ENCODE results near the gene ANK3. TPM values are rescaled to one million over a fixed set of nuclear protein-coding genes. Genes with fewer than 3 reads are reported as not detected.

ANK3 gene
- total RNA-seq, 4 donors from 2014 or later, result 118 to 161 (median 151) TPM

DNA sequence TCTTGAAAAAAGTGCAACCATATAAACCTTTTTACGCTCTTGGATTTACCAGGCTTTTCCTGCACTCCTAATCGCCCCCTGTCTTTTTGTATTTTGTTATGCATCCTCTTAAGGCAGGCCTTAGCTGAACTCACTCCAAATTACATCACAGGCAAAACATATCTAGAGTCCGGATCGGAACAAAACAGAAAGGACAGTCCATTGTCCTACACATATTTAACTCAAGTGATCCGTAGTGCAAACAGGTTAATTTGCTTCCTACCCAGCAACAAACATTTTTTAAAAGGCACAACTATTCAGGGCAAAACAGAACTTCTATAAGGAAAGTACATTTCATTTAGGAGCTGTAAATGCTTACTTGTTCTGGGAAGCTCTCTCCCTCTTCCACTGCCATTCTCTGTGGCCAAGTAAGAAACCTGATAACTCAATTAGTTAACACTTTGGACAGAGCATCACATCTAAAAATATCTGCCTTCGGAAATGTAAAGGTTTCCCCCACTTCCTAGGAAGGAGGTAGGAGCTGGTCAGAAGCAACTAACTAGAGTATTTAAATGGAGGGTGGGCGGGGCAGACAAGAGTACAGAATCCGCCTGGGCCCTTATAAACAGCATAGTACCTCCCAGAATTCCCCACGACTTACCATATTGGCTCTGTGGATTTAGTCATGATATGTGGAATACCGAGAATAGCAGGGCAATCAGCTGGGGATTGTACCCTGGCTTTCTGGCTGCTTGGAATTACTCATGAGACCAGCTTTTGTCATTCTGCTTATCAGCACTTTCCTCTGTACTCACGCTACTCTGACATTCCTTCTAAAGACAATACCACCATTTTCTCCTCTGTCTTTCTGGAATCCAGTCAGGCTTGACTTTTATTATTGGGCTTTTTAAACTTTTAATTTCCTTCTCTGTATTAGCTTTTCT, 89.5 kb downstream of the ANK3 start:
- H3K4me3 ChIP-seq, result no peak overlapping the region
- no peaks in the 10 kb centered on the region for H3K9me3 ChIP-seq
- DNase-seq, result no peak
- H3K4me1 ChIP-seq, result no peaks in the 10 kb centered on the region
- H3K27ac ChIP-seq, result no peak overlapping the region
- TF ChIP-seq, protein P1, sequence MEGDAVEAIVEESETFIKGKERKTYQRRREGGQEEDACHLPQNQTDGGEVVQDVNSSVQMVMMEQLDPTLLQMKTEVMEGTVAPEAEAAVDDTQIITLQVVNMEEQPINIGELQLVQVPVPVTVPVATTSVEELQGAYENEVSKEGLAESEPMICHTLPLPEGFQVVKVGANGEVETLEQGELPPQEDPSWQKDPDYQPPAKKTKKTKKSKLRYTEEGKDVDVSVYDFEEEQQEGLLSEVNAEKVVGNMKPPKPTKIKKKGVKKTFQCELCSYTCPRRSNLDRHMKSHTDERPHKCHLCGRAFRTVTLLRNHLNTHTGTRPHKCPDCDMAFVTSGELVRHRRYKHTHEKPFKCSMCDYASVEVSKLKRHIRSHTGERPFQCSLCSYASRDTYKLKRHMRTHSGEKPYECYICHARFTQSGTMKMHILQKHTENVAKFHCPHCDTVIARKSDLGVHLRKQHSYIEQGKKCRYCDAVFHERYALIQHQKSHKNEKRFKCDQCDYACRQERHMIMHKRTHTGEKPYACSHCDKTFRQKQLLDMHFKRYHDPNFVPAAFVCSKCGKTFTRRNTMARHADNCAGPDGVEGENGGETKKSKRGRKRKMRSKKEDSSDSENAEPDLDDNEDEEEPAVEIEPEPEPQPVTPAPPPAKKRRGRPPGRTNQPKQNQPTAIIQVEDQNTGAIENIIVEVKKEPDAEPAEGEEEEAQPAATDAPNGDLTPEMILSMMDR (IDR thresholded peaks at IDR 0.05), result no peak
- TF ChIP-seq POLR2A (IDR thresholded peaks at IDR 0.05), result no peak
- no peaks in the 10 kb centered on the region for H3K36me3 ChIP-seq
- H3K27me3 ChIP-seq, result no peaks in the 10 kb centered on the region

DNA sequence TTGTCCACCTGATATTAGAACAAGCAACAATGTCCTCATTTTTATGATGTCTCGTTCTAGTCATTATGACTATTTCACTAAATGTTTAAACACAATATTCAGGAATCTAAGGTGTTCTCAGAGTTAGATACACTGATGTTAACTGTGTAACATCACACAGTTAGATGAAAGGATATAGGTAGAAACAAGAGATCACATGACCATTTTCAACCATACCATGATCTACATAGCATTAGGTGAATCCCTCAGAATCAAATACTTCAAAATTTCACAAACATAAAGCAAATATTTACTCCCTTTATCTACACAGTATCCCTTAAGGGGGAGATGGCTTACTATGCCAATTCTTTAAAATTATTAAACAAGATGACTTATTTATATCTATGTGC, 90.3 kb downstream of the ANK3 start:
- Histone ChIP-seq H3K4me1 (no peaks in the 10 kb centered on the region), H3K27me3 (no peaks in the 10 kb centered on the region), H3K9me3 (no peaks in the 10 kb centered on the region), H3K36me3 (no peaks in the 10 kb centered on the region), H3K4me3 (no peak overlapping the region), H3K27ac (no peak overlapping the region)
- TF ChIP-seq POLR2A (IDR thresholded peaks at IDR 0.05), result no peak
- TF ChIP-seq, protein P1 (IDR thresholded peaks at IDR 0.05), result no peak
- DNase-seq, result no peak

DNA sequence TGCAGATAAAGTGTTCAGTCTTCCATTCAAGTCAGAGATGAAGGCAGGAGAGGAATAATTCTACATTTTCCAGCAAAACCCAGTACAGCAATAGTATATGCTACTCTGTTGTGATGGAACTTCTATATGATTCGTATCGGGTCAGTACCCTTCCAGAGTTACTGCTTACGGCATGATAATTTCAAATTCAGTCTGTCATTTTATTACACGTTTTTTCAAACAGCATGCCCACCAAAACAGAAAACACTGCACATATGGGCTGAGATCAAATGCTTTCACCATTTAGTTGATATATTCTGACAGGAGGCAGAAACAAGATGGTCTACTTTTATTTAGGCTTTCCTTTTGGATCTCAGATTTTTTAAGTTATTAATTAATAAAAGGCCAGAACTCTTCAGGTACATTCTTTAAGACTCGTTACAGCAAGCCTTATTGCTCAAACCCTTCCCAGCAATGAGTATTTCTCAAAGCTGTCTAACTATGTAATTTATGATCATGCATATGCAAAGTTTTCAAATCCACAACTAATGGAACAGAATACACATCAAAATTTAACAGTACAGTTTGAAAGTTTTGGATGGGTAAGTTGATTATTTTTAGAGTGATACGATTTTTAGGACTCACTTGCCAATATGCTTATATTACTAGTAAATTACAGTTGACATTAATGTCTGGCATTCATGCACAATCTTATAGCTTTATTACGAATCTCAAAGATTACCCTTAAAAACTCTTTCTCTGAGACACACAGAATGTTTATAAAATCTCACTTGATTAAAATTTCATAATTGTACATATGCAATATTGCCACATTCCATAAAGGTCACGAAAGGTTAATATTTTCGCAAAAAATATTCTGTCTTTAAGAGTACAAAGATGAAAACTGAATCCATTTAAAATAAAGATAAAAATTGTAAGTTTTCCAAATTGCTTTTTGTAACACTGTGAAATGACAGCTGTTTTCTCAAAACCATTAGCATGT, 91.0 kb downstream of the ANK3 start:
- Histone ChIP-seq H3K9me3 (no peaks in the 10 kb centered on the region), H3K27me3 (no peaks in the 10 kb centered on the region), H3K4me1 (no peaks in the 10 kb centered on the region), H3K4me3 (no peak overlapping the region), H3K27ac (no peak overlapping the region), H3K36me3 (no peaks in the 10 kb centered on the region)
- DNase-seq, result no peak
- TF ChIP-seq, protein P1 (IDR thresholded peaks at IDR 0.05), result no peak
- no peak for TF ChIP-seq POLR2A (IDR thresholded peaks at IDR 0.05)

DNA sequence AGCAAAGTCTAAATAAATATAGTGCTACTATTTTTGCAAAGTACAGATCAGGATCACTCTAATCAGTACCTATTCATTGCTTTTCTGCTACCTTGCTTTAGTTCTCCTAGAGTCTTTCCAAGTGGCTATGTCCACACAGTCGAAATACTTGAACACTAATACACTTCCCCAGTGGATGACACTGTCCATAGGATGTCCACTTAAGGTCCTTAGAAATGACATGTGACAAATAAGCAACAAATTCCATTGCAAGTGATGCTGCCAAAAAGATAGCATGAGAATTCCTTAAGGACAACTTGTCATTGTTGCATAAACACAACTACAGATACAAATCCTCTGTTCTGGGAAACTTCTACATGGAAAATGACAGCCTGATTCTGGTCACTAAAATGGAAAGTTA, 93.6 kb downstream of the ANK3 start:
- no peaks in the 10 kb centered on the region for H3K36me3 ChIP-seq
- H3K4me3 ChIP-seq, result no peak overlapping the region
- H3K9me3 ChIP-seq, result no peaks in the 10 kb centered on the region
- no peaks in the 10 kb centered on the region for H3K4me1 ChIP-seq
- DNase-seq, result no peak
- no peak overlapping the region for H3K27ac ChIP-seq
- no peaks in the 10 kb centered on the region for H3K27me3 ChIP-seq
- no peak for TF ChIP-seq POLR2A (IDR thresholded peaks at IDR 0.05)
- TF ChIP-seq, protein P1 (IDR thresholded peaks at IDR 0.05), result no peak

DNA sequence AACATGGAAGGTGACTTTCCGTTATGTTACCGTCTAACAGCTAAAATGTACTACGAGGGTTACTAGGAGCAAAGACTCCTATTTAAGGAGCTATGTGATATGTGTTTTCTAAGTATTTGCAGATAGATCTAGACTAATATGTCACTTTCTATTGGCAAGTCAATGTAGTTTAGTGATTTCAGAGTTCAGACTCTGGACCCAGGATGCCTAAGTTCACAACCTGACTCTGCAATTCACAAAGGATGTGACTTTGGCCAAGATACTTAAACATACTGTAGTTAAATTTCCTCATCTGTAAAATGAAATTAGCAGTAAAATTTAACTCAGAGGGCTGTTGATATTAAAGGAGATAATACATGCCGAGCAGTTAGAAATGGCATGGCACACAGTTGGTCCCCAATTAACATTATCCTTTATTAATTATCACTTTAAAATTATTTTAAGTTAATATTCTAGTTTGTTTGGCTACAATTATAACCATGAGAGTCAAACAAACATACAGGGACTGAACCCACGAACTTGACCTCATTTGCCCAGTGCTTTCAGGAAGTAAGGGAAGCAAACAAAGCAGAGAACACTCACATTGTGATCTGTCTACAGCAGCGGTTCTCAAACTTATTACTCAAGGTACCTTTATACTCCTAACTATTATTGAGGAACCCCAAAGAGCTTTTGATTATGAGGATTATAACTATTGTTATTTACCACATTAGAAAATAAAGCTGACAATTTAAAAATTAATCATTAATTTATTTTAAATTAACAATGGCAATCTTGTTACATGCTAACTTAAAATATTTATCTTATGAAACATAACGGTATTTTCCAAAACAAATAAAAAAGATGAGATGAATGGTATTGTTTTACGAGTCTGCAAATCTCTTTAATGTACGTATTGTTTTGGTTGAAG, 94.4 kb downstream of the ANK3 start:
- Histone ChIP-seq H3K4me3 (no peak overlapping the region), H3K4me1 (no peaks in the 10 kb centered on the region), H3K27ac (no peak overlapping the region), H3K9me3 (no peaks in the 10 kb centered on the region), H3K27me3 (no peaks in the 10 kb centered on the region), H3K36me3 (no peaks in the 10 kb centered on the region)
- no peak for TF ChIP-seq POLR2A (IDR thresholded peaks at IDR 0.05)
- TF ChIP-seq, protein P1 (IDR thresholded peaks at IDR 0.05), result no peak
- no peak for DNase-seq
